Stimulated activated CD8-positive, alpha-beta memory T cell treated with anti-CD3 and anti-CD28 coated beads, Interleukin-7, amount 100 ng/mL, for 24 hours (primary cell): ENCODE data around the gene SLITRK1.

Source experiments
- DNase-seq: peaks from one replicate; pipeline ENCODE4 v3.0.0-alpha.2; 2020; ENCODE audit warnings: low read depth

Gene SLITRK1

GRCh38 chr13:83881917-83882605, at the start of gene SLITRK1:
SLITRK1 (minus strand) TSS chr13:83882474; CDS start chr13:83881507, 967 bp downstream.
- DNase-seq = no peak

GRCh38 chr13:83929157-83929556, 46.9 kb upstream of the SLITRK1 start:
- no peak for DNase-seq

GRCh38 chr13:83919775-83920174, 37.5 kb upstream of the SLITRK1 start:
- DNase-seq = no peak

GRCh38 chr13:83914368-83914767, 32.1 kb upstream of the SLITRK1 start:
- DNase-seq = no peak

- DNase-seq = no peak
These were observed 25.1 kb upstream of the SLITRK1 start for GRCh38 chr13:83907196-83907989.

- DNase-seq = no peak
These were observed 24.1 kb upstream of the SLITRK1 start for GRCh38 chr13:83906240-83906820.

GRCh38 chr13:83905641-83906040, 23.4 kb upstream of the SLITRK1 start:
- no peak for DNase-seq

GRCh38 chr13:83895994-83896580, 13.8 kb upstream of the SLITRK1 start:
- DNase-seq = no peak

- DNase-seq = no peak
These were observed 8.1 kb upstream of the SLITRK1 start for GRCh38 chr13:83890358-83890757.

GRCh38 chr13:83884141-83884540, 1.9 kb upstream of the SLITRK1 start:
- no peak for DNase-seq

GRCh38 chr13:83883061-83883523, 818 bp upstream of the SLITRK1 start:
- no peak for DNase-seq

GRCh38 chr13:83882606-83882959, 309 bp upstream of the SLITRK1 start:
- no peak for DNase-seq

GRCh38 chr13:83881140-83881684, 1.1 kb downstream of the SLITRK1 start:
- no peak for DNase-seq

- no peak for DNase-seq
These were observed 1.8 kb downstream of the SLITRK1 start for GRCh38 chr13:83880275-83881139.

- DNase-seq = no peak
These were observed 2.7 kb downstream of the SLITRK1 start for GRCh38 chr13:83879431-83880171.

- DNase-seq = no peak
These were observed 3.4 kb downstream of the SLITRK1 start for GRCh38 chr13:83878691-83879430.

GRCh38 chr13:83877651-83878355, 4.5 kb downstream of the SLITRK1 start:
- no peak for DNase-seq

GRCh38 chr13:83876546-83876945, 5.7 kb downstream of the SLITRK1 start:
- DNase-seq = no peak

GRCh38 chr13:83867708-83868107, 14.6 kb downstream of the SLITRK1 start:
- DNase-seq = no peak
